ENCODE results near the gene NKD1.

The NKD1 gene

GRCh38 chr16:50558913-50559312 is 10.7 kb downstream of the NKD1 start:
- no peak for DNase-seq (ENCODE audit: low spot score)

- no peak for DNase-seq (ENCODE audit: low spot score)
Observed at GRCh38 chr16:50559342-50559741, 11.1 kb downstream of the NKD1 start.

- DNase-seq (ENCODE audit: low spot score) = no peak
Observed at GRCh38 chr16:50559804-50560514, 11.8 kb downstream of the NKD1 start.

- no peak for DNase-seq (ENCODE audit: low spot score)
Observed at GRCh38 chr16:50560903-50561863, 13.0 kb downstream of the NKD1 start.

GRCh38 chr16:50562657-50563056 is 14.5 kb downstream of the NKD1 start:
- DNase-seq (ENCODE audit: low spot score) = no peak

GRCh38 chr16:50563989-50564388 is 15.8 kb downstream of the NKD1 start:
- DNase-seq (ENCODE audit: low spot score) = no peak

GRCh38 chr16:50565428-50565827 is 17.2 kb downstream of the NKD1 start:
- no peak for DNase-seq (ENCODE audit: low spot score)

- no peak for DNase-seq (ENCODE audit: low spot score)
Observed at GRCh38 chr16:50566014-50566962, 18.1 kb downstream of the NKD1 start.

- no peak for DNase-seq (ENCODE audit: low spot score)
Observed at GRCh38 chr16:50567651-50568050, 19.5 kb downstream of the NKD1 start.

- no peak for DNase-seq (ENCODE audit: low spot score)
Observed at GRCh38 chr16:50568187-50568815, 20.1 kb downstream of the NKD1 start.

GRCh38 chr16:50570354-50570753 is 22.2 kb downstream of the NKD1 start:
- no peak for DNase-seq (ENCODE audit: low spot score)

GRCh38 chr16:50570808-50571598 is 22.8 kb downstream of the NKD1 start:
- no peak for DNase-seq (ENCODE audit: low spot score)

GRCh38 chr16:50571786-50572185 is 23.6 kb downstream of the NKD1 start:
- no peak for DNase-seq (ENCODE audit: low spot score)

- DNase-seq (ENCODE audit: low spot score) = no peak
Observed at GRCh38 chr16:50572700-50573099, 24.5 kb downstream of the NKD1 start.

GRCh38 chr16:50573279-50573678 is 25.1 kb downstream of the NKD1 start:
- no peak for DNase-seq (ENCODE audit: low spot score)

GRCh38 chr16:50573947-50574744 is 25.9 kb downstream of the NKD1 start:
- no peak for DNase-seq (ENCODE audit: low spot score)

GRCh38 chr16:50574745-50575136 is 26.5 kb downstream of the NKD1 start:
- DNase-seq (ENCODE audit: low spot score) = no peak

GRCh38 chr16:50575743-50576142 is 27.5 kb downstream of the NKD1 start:
- DNase-seq (ENCODE audit: low spot score) = no peak

GRCh38 chr16:50576403-50577113 is 28.4 kb downstream of the NKD1 start:
- DNase-seq (ENCODE audit: low spot score) = no peak
